Central memory CD4-positive, alpha-beta T cell (primary cell): ENCODE measurements around the gene INTS6.
A peak's percentile ranks its signal among the peaks of the same experiment; 100 is the strongest.

Experiments
- DNase-seq: peaks from one replicate; pipeline ENCODE4 v3.0.0; 2022
- total RNA-seq, 3 experiments: gene quantifications; one replicate each; lab custom pipeline; 2026; lab: John Stamatoyannopoulos, UW

Gene INTS6, protein sequence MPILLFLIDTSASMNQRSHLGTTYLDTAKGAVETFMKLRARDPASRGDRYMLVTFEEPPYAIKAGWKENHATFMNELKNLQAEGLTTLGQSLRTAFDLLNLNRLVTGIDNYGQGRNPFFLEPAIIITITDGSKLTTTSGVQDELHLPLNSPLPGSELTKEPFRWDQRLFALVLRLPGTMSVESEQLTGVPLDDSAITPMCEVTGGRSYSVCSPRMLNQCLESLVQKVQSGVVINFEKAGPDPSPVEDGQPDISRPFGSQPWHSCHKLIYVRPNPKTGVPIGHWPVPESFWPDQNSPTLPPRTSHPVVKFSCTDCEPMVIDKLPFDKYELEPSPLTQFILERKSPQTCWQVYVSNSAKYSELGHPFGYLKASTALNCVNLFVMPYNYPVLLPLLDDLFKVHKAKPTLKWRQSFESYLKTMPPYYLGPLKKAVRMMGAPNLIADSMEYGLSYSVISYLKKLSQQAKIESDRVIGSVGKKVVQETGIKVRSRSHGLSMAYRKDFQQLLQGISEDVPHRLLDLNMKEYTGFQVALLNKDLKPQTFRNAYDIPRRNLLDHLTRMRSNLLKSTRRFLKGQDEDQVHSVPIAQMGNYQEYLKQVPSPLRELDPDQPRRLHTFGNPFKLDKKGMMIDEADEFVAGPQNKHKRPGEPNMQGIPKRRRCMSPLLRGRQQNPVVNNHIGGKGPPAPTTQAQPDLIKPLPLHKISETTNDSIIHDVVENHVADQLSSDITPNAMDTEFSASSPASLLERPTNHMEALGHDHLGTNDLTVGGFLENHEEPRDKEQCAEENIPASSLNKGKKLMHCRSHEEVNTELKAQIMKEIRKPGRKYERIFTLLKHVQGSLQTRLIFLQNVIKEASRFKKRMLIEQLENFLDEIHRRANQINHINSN
- total RNA-seq = 162 to 265 (median 178) reads per million in 3 experiments

DNA sequence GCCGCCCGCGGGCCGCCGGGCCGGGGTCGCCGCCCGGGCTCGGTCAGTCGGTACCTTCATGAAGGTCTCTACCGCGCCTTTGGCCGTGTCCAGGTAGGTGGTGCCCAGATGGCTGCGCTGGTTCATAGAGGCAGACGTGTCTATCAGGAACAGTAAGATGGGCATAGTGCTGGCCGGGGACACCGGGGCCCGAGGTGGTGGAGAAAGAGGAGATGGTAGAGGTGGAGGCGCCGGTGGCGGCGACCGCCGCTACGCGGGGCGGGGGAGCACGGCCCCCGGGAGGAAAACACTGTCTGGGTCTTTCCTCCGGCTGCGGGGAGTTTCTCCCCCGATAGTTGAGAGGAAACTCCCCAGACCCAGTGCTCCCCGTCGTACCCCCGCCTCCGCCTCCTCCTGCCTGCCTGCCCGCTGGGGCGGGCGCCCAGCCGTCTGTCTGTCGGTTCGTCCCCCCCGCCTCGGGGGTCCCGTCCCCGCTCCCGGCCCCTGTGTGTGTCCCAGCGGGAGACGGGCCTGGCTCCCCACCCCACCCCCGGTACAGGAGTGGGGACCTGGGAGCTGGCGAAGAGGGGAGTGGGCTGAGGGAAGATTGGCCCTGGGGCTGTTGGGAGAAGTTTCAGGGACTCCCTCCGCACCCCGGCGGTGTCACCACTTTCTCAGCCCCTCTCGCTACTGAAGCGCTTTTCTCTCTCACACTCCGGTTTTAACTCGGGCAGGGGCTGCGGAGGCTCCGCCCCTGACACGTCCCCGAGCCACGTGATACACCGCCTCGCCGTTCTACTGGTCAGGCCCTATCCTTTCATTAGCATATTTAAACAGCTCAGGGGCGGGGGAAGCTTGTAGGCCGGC, at the start of gene INTS6:
Gene INTS6, minus strand, starts transcription at position 676 of the 846 bp plus-strand sequence. Its CDS starts 511 bp downstream, at position 165.
- DNase-seq = peak; percentile 100

DNA sequence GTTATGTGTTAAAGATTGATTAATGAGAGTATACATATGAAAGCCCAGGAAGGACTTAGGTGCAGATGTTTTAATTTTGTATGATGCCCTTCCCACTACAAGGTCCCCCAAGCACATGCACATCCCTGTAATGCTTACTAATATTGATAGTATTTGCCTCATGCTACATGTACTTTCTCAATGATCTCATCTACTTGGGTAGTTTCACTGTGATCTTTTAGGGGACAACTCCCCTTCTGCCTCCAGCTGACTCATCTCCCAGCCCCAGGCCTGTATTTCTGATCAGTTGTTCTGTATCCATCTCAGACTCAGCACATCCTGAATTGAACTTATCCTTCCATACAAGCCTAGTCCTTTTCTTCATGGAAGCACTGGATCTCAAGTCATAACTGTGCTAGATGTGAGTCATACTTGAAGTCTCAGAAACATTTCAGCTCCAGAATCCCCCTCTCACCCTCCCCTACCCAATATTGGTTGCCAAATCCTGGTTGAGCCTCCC, 49.4 kb upstream of the INTS6 start:
- DNase-seq = no peak

DNA sequence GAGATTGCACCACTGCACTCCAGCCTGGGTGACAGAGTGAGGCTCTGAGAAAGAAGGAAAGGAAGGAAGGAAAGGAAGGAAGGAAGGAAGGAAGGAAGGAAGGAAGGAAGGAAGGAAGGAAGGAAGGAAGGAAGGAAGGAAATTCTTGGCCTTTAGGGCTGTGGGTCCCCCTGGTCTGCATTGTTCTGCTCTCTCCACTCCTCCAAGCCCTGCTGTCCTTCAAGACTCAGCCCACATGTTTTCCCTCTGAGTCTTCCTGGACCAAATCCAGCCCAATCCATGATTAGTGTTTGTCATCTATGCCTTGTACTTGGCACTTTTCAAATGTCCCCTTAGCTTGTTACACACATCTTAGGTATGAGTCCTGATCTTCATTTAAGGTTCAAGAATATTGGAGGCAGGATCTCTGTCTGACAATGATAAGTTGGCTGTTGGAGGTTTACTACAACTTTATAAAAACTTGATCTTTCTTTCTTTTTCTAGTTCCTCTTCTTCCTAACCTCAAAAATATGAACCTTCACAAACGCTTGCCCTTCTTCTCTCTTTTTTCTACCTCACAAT, 48.8 kb upstream of the INTS6 start:
- DNase-seq = no peak

DNA sequence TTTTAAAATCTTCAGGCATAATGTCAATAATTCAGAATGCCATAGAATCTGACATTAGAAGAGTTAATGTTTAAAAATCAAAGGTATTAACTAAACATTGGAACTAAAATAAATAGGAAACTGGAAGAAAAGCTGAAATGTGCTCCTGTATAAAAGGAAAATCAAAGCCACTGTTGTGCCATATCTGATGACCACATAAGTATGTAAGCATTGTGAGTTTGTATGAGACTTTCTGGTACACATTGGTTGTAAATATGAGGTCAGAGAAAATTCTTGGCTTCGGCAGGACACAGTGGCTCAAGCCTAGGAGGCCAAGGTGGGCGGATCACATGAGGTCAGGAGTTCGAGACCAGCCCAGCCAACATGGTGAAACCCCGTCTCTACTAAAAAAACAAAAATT, 48.3 kb upstream of the INTS6 start:
- DNase-seq = no peak

DNA sequence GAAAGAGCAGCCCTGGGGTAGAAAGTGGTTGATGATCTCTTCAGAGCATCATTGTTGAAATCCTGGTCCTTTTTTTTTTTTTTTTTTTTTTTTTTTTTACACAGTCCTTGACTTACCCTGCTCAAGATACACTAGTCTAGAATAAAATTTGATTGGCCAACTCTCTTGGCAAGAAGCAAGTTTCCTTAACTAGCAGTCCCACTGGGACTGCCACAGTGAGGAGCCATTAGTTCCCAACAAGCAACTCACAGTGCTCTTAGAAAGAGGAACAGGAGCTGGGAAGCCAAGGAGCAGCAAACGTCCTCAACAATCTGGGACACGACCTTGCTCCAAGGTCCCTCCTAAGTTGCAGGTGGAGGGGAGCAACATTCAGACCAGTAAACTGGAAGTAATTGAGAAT, 47.9 kb upstream of the INTS6 start:
- DNase-seq = no peak

DNA sequence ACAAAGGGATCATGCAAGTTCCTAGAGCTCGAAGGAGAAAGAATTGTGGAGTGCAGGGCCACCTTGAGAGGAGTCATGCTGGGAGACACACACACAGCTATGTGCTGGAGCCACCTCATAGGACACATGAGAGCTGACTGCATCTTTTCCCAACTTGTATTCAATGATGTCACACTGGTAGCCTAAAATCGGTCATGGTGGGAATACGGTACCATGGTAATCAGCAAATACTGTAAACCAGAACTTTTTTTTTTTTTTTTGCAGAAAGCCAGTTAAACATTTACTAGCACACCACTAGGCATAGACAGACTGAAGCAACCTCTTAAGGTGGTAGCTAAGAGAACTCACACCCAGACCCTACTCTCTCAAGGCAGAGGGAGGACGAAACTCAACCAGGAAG, 47.0 kb upstream of the INTS6 start:
- DNase-seq = no peak

DNA sequence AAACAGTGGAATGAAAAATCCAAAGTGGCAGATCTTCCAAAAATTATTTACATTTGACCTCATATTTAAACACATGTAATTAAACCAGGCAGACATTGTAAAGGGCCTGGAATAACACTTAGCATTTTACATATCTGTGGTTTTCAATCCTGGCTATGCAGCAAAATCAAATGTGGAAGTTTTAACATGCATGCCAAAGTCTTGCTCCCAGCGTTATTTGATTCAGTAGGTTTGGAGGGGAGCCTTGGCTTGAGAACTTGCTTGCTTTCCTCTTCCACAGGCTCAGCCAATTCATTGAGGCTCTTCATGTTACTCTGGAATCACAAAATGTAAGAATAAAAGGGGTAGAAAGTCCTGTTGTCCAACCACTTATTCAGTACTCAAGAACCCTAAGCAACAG, 42.5 kb upstream of the INTS6 start:
- DNase-seq = no peak

DNA sequence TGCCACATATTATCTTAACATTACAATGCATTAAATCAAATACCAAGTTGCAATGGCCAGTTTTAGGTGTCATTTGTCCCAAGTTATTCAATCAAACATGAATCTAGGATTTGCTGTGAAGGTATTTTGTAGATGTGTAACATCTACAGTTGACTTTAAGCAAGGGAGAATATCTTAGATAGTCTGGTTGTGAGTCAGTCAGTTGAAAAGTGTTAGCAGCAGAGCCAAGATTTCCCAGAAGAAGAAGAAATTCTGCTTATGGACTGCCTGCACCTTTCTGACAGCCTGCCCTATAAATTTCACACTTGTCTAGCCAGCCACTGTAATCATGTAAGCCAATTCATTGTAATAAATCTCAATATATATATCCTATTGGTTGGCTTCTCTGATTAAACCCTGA, 41.3 kb upstream of the INTS6 start:
- no peak for DNase-seq

DNA sequence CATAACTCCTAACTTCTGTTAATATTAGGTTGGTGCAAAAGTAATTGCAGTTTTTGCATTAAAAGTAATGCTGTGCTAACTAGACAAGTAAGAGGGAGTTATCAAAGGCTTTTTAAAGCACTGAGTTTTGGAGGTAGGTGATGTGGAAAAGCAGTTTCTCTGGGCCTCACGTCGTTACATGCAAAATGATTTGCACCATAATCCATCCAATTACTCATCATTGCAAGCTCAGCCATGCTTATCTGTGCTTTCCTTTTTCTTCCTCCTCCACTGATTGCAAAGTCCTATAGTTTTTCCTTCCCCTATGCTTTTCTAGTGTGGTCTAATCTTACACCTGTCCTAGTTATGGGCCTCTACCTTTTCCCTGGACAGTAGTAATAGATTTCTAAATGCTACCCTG, 35.4 kb upstream of the INTS6 start:
- no peak for DNase-seq

DNA sequence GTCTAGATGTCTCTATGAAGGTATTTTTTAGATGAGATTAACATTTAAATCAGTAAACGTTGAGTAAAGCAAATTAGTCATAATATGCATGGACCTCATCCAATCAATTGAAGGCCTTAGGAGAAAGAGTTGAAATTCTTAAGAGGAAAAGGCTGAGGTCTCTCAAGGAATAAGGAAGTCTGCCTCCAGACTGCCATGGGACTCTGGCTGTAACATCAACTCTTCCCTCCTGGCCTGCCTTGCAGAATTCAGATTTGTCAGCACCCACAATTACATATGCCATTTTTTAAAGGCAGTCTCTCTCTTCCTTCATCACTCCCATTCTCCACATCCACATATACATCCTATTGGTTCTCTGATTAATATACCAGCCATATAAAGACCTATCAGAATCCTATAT, 28.8 kb upstream of the INTS6 start:
- no peak for DNase-seq

DNA sequence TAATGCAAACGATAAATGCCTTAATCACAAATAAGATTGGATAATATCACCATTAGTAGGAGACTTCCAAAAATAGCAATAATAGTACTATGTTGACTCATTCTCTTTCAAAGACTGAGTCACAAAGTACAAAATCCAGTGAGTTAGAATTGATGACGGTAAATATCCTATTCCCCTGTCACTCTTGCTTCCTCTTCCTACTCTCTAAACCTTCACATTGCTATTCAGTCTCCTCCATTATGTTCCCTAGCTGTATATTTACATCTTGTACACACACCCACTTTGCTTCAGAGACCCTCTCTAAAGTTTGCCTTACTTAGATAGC, 26.3 kb upstream of the INTS6 start:
- DNase-seq = no peak

DNA sequence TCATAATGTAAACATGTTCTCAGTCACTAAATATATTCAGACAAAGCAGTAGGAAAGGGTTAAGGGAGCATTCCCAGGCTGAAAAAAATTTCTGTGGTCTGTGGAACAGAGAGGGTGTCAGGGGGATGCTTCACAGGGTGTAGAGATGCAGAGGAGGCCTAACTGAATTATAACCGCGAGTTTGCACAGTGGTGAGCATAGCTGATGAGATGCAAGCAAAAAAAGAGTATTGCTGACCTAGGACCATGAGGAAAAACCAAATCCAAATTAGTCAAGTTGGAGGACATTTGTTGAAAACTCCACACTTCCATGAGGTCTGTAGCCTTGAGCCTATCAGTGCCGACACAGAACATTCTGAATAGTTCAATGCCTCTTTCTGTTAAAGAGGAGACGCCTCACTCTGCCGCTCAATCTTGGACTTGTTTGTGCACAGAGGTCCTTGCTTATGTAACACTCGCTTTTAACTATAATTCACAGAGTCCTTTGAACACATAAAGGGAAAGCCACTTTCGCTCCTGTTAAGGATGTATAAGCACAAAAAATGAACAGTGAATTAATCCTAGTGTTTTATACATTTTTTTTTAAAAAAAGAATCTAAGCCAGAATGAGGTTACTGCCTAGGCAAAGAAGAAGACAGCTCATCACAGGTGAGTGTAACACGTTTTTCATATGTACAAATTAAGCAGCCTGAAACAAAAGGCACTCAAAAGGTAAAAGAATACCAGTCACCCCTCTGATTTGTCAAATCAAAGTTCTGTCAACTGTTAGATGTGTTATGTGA, 25.8 kb upstream of the INTS6 start:
- DNase-seq = no peak

DNA sequence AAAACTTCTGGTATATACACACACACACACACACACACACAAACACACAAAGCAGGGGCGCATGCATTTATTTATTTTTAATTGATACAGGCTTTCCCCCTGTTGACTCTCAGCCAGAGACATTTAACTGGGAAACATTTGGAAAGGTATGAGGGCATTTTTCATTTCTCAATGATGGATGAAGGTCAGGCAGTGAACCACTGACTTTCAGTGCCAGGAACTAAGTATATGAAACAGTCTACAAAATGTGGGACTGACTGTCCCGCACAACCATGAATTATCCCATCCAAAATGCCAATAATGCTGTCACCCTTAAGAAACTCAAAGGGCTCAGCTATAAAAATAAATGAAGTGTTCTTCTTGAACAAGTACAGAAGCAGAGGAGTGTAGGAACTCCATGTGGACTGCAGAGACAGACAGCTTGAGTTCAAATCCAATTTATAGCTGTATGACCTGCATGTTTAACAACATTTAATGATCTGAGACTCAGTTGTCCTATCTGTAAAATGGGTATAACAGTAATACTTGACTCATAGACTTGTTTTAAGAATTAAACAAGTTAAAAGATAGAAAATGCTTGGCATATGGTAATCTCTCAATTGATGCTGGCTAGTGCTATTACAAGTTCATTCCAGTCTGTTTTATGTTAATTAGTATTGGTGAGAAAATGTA, 25.0 kb upstream of the INTS6 start:
- no peak for DNase-seq

DNA sequence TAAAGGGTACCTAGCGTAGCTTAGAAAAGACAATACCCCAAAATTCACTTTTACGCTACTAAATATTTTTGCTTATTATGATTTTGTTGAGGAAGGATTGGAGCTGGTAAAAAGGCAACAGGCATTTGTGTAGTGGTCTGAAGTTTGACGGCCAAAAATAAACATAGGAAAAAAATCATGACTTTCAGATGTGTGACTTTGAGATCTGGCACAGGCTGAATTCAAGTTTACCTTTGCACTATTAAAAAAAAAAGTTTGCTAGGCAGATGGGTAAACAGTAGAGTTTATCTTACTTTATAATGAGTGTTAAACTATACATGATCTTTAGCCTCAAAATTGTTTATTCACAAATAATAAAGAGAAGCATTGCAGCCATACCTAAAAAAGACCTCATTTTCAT, 24.3 kb upstream of the INTS6 start:
- no peak for DNase-seq

DNA sequence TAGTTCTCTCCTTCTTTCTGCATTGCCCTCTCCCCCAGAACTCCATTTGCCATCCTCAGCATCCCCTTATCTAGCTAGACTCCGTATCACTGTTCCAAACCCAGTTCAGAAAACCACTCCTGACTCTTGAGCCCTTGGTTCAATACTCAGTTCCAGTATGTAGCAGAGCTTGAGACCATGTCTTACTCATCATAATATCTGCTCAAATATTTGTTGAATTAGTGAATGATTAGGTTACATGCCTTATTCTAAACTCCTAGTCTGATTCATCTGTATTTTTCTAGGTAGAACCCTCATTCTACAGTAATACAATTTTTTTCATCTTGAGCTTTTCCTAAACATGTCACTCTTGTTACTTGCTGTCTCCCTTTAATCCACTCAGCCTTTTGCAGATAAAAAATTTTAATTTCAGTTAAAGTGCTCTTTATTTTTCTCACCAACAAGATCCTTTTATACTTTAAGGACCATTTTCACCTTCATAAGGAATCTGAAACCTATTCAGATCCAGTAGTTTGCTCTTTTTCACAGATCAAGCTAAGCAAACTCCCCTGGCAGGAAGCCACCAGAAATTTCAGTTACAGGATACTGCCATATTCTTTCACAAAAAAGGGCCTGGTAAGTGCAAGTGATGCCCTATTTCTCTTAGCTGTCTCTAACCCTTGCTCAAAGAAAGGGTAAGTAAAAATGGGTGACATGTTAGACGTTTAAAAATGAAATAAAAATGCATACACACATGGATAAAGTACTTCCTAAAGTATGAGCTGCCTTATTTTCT, 23.1 kb upstream of the INTS6 start:
- no peak for DNase-seq

DNA sequence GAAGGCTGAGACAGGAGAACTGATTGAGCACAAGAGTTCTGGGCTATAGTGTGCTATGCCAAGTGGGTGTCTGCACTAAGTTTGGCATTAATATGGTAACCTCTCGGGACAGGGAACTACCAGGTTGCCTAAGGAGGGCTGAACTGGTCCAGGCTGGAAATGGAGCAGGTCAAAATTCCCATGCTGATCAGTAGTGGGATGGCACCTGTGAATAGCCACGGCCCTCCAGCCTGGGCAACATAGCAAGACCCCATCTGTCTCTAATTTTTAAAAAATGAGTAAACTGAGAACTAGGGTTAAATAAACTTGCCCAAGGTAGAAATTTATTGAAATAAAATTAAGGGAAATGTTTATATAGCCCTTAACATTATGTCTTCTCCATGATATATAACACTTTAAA, 17.0 kb upstream of the INTS6 start:
- DNase-seq = no peak

DNA sequence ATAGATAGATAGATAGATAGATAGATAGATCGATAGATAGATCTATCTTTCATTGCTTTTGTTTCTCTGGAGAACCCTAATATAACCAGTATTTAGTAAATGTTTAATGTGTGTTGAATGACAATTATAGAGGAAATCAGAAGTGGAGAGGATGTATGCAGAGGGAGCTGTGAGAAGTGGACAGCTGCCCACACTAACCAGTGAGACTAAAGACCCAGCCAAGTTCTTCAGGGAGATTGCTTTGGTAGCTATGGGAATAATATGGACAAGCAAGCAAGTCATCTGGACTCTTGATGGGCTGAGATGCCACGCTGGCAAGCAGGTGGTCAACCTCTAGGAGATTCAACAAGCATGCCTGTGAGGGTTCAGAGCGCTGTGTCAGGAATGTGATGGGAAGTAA, 14.9 kb upstream of the INTS6 start:
- DNase-seq = no peak

DNA sequence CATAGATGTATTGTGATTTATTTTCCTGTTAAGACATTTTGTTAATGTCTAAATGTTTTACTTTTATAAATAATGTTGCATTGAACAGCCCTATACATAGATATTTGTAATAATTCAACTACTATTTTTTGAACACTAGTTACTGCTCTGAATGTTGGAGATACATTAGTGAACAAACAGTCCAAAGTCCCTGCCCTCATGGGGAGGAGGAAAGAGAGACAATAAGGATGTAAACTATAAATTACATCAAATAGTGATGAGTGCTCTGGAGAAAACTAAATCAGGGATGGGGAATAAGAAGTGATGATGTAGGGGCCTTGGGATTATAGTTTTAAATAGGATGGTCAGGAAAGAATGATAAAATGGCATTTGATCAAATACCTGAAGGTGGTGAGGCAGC, 12.3 kb upstream of the INTS6 start:
- no peak for DNase-seq

DNA sequence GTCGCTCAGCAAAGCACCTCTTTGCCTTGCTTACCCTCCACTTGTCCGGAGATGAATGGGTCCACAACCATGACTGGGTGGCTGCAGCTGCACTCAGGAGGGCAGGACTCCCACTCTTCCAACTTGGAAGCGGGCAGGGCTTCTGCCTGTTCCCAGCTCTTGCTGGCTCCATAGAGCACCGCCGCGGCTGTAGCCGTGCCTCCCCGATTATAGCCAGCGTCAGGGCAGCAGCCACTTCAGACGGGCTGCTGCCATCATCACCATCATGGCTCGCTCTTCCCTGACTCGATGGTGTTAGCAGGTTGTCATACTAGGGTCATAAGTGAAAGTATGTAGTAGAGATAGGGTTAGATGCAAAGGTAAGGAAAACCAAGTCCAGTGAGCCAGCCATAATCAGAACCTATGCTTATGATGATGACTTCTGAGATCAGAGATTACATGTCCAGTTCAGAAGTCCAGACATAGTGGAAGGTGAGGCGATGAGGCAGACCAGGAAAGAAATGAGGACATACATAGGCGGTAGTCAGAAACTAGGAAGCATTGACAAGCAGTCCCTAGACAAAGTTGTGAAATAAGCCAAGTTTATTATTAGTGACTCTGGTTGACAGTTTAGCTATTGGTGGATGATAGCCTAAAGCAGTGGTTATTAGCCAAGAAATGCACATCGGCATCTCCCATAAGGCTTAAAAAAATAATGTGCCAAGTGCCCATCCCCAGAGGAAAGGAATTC, 4.4 kb upstream of the INTS6 start:
- no peak for DNase-seq

DNA sequence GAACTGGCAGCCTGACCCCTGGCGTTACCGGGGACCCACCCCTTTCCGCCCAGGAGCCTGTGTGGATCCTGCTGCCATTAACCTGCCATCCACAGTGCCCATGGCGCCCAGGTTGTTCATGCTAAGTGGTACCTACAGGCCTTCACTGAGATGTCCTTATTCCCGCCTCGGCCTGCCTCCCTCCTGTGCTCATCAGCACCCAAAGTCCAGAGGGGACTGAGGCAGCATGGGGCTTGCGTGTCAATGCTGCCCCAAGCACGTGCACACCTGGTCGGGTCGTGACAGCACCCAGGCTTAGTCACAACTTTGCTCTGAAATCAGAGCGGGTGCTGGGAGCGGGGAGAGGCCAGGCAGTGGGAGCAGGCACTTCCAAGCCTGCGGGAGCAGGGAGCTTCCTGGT, 3.7 kb upstream of the INTS6 start:
- no peak for DNase-seq
